Right atrium auricular region (tissue), 2 donors: ENCODE results near the gene BZW2. TPM values are rescaled to one million over a fixed set of nuclear protein-coding genes. Genes with fewer than 3 reads are reported as not detected.
A peak's percentile ranks its signal among the peaks of the same experiment; 100 is the strongest.

ENCODE experiments used
- DNase-seq: peaks from one replicate; pipeline ENCODE4 v3.0.0-alpha.2; 2019; ENCODE audit warnings: low spot score
- H3K27ac ChIP-seq, 2 donors: fragments of 200-600 bp; sonication (generic); 1 replicate in 1 of 2; 2 replicates in 1 of 2; pipeline ENCODE4 v1.5.1; 2016 to 2019
- H3K27me3 ChIP-seq, 2 donors: fragments of 200-600 bp; sonication (generic); one replicate each; pipeline versions ENCODE4 v1.5.1 to v1.6.0; 2017 to 2019
- H3K36me3 ChIP-seq: fragments of 200-600 bp; sonication (generic); one replicate; pipeline ENCODE4 v1.5.1; 2016
- H3K4me1 ChIP-seq, 2 donors: fragments of 200-600 bp; sonication (generic); one replicate each; pipeline versions ENCODE4 v1.5.1 to v1.6.0; 2017 to 2019
- H3K4me3 ChIP-seq, 2 donors: fragments of 200-600 bp; sonication (generic); 1 replicate in 1 of 2; 2 replicates in 1 of 2; pipeline ENCODE4 v1.5.1; 2017 to 2019; ENCODE audit warnings: mild to moderate bottlenecking in 1 of 2, moderate library complexity in 1 of 2
- H3K9me3 ChIP-seq, 2 donors: fragments of 200-600 bp; sonication (generic); one replicate each; pipeline ENCODE4 v1.5.1; 2019
- total RNA-seq, 2 donors: library from RNA; depleted of rRNA; stranded (reverse); fragments of >200 nt; gene quantifications; one replicate each; pipeline ENCODE4 v1.1.0, GENCODE V29; 2016
- TF ChIP-seq, protein P1 (sequence below), 2 donors: fragments of 200-600 bp; sonication (generic); IDR thresholded peaks; one replicate each; pipeline ENCODE4 v1.5.1; 2019; ENCODE audit warnings: antibody characterized with exemption in 2 of 2

The BZW2 gene
- total RNA-seq, 2 donors from 2014 or later: 206 to 292 TPM

DNA sequence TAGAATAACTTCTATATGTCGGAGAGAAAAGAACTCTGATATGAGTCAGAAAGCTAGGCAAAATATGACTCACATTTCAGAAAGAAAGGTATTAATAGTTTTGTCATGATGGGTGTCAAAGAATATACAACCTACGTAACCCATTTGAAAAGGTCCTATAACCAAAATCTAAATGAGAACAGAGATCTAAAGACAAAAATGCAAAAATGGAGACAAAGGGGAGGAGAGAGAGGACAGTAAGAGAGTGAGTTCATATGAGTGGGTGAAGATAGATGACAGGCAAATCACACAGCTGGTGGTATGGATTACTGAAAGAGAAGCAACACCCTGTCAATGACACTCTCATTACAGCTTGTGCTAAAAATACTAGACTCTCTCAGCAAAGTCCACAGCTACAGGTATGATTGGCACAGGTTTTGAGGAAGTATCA, 26.0 kb upstream of the BZW2 start:
- no peak overlapping the region for H3K4me3 ChIP-seq

DNA sequence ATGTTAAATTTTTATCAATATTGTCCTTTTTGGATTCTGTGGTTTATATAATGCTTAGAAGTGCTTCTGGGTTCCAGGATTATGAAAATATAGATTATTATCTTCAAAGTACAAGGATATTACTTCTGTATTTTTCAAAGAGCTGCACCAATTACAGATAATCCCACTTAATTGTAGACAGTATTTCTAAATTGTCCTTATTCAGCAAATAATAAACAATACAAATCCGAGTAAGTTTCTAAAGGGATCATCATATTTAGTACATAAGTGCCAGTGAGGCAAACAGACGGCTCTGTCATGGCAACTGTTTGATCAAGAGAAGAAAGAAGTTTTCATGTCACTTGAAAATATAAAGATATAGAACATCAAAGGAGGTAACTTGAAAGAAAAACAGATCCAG, 19.6 kb upstream of the BZW2 start:
- Histone ChIP-seq H3K4me1 (no peaks in the 10 kb centered on the region), H3K9me3 (no peaks in the 10 kb centered on the region), H3K27ac (no peak overlapping the region), H3K4me3 (no peak overlapping the region), H3K27me3 (no peaks in the 10 kb centered on the region), H3K36me3 (peaks cover 14% of the 10 kb centered on the region)
- no peak for DNase-seq
- TF ChIP-seq, protein P1, sequence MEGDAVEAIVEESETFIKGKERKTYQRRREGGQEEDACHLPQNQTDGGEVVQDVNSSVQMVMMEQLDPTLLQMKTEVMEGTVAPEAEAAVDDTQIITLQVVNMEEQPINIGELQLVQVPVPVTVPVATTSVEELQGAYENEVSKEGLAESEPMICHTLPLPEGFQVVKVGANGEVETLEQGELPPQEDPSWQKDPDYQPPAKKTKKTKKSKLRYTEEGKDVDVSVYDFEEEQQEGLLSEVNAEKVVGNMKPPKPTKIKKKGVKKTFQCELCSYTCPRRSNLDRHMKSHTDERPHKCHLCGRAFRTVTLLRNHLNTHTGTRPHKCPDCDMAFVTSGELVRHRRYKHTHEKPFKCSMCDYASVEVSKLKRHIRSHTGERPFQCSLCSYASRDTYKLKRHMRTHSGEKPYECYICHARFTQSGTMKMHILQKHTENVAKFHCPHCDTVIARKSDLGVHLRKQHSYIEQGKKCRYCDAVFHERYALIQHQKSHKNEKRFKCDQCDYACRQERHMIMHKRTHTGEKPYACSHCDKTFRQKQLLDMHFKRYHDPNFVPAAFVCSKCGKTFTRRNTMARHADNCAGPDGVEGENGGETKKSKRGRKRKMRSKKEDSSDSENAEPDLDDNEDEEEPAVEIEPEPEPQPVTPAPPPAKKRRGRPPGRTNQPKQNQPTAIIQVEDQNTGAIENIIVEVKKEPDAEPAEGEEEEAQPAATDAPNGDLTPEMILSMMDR (IDR thresholded peaks at IDR 0.05): no peak

More for the DNA sequence above, 26.0 kb upstream of the BZW2 start:
- Histone ChIP-seq H3K4me1 (no peaks in the 10 kb centered on the region), H3K9me3 (no peaks in the 10 kb centered on the region), H3K27me3 (no peaks in the 10 kb centered on the region), H3K36me3 (peaks cover 36% of the 10 kb centered on the region), H3K27ac (peak overlapping the region in 1 of 2 donors; percentile 18)
- DNase-seq: no peak
- TF ChIP-seq, protein P1 (IDR thresholded peaks at IDR 0.05): no peak

DNA sequence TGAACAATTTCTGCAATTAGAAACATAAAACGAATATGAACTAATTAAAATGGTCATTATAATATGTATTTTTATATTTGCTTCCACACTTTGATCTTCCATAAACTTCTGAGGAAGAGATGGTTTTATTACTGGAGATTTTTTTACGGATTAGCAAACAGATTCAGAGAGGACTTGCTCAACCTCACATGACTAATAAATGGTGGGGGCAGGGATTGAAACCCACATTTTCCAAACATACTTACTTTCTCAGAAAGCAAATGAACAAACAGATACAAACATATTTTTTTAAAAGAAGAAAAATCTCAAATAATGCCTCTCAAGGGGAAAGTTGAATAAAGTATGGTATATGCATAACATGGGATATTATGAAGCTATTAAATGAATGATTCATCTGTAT, 18.7 kb upstream of the BZW2 start:
- Histone ChIP-seq H3K4me1 (no peaks in the 10 kb centered on the region), H3K36me3 (peaks cover 14% of the 10 kb centered on the region), H3K4me3 (no peak overlapping the region), H3K27me3 (no peaks in the 10 kb centered on the region), H3K9me3 (no peaks in the 10 kb centered on the region), H3K27ac (no peak overlapping the region)
- TF ChIP-seq, protein P1 (IDR thresholded peaks at IDR 0.05): no peak
- no peak for DNase-seq

DNA sequence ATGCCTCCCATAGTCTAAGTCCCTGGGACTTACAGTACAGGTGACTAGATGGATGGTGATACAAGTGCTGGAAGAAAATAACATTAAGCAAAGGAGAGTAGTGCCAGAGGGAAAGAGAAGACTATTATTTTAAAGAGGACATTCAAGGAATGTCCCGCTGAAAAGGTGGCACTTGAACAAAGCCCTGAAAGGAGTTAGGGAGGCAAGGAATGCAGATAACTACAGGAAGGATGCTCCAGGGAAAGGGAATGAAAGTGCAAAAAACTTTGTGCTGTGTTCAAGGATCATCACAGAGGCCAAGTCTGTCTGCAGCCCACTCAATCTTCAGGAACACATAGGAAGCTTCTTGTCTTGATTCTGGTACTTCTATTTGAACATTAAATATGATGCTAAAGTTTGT, 15.3 kb upstream of the BZW2 start:
- Histone ChIP-seq H3K9me3 (no peaks in the 10 kb centered on the region), H3K36me3 (no peaks in the 10 kb centered on the region), H3K27ac (no peak overlapping the region), H3K4me1 (no peaks in the 10 kb centered on the region), H3K27me3 (no peaks in the 10 kb centered on the region), H3K4me3 (no peak overlapping the region)
- TF ChIP-seq, protein P1 (IDR thresholded peaks at IDR 0.05): no peak
- DNase-seq: no peak

DNA sequence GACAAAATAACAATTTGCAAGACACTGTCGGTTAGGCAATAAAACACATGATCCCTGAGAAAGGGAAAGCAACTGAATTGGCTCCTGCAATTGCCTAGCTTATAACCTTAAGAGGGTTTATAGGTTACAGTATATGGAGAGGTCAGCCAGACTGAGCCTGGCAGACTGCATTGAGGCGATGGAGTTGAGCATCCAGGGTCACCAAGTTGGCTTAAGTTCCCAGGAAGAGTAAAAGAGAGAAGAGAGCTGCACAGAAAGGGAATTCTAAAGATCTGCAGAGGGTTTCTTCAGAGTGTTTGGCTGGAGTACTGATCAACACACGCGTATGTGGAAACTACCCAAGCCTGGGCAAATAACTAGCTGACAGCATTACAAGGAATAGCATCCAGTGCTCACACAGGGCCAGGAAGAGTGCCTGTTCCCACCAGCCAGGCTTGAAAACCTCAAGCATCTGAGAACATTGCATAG, 11.7 kb upstream of the BZW2 start:
- no peaks in the 10 kb centered on the region for H3K9me3 ChIP-seq
- peak overlapping the region; percentile 19 to 22 for H3K27ac ChIP-seq
- peaks cover 0 to 27% of the 10 kb centered on the region in 2 donors for H3K4me1 ChIP-seq
- no peak for DNase-seq
- H3K27me3 ChIP-seq: no peaks in the 10 kb centered on the region
- no peaks in the 10 kb centered on the region for H3K36me3 ChIP-seq
- H3K4me3 ChIP-seq: no peak overlapping the region
- TF ChIP-seq, protein P1 (IDR thresholded peaks at IDR 0.05): no peak

DNA sequence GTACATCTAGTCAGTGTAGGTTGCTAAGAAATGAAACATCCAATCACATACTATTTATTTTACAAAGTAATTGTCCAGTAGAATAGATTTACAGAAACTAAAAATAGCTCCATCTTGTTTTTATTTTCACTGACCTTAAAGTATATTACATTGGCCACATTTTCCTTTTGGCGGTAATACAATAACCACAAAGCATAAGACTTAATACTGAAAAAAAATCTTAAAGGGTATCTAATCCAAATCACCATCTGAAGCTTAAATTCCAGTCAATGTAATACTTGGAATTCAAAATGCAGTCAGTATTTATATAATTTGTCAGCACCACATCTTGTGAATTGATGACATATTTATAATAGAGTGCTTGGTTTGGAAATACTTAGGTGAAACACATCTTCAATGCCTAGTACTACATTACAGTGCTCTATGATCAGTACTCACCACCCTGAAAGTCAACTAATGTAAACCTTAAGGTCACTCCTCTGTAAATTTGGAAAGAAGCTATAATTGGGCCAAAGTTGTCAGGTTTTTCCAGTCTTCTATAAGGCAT, 9.4 kb upstream of the BZW2 start:
- Histone ChIP-seq H3K4me1 (peaks cover 0 to 47% of the 10 kb centered on the region in 2 donors), H3K27me3 (no peaks in the 10 kb centered on the region), H3K27ac (no peak overlapping the region), H3K36me3 (no peaks in the 10 kb centered on the region), H3K4me3 (no peak overlapping the region), H3K9me3 (no peaks in the 10 kb centered on the region)
- TF ChIP-seq, protein P1 (IDR thresholded peaks at IDR 0.05): no peak
- no peak for DNase-seq
